NCI-H2196 (cell line): ENCODE results near the gene NCAM1.
A peak's percentile ranks its signal among the peaks of the same experiment; 100 is the strongest.
"Not testable (repeated sequence)": the region's sequence is repeated elsewhere in the genome, so short reads cannot be mapped to it uniquely, and the experiment has no call there.

Source experiments
- DNase-seq: peaks from one replicate; lab custom pipeline; 2025; ENCODE audit not compliant: unreplicated experiment; lab: John Stamatoyannopoulos, UW

Gene NCAM1

GRCh38 chr11:112961146-112961668 lies at the start of gene NCAM1:
NCAM1 (plus strand) TSS chr11:112961420.
- DNase-seq = peak; percentile 95

- DNase-seq = no peak
Observed at GRCh38 chr11:112922606-112923005, 38.6 kb upstream of the NCAM1 start.

GRCh38 chr11:112924836-112925235 lies 36.4 kb upstream of the NCAM1 start:
- not testable (repeated sequence) for DNase-seq

- DNase-seq = no peak
Observed at GRCh38 chr11:112925516-112926310, 35.5 kb upstream of the NCAM1 start.

GRCh38 chr11:112928136-112928535 lies 33.1 kb upstream of the NCAM1 start:
- DNase-seq = no peak

- DNase-seq = no peak
Observed at GRCh38 chr11:112929432-112929831, 31.8 kb upstream of the NCAM1 start.

- no peak for DNase-seq
Observed at GRCh38 chr11:112931703-112932102, 29.5 kb upstream of the NCAM1 start.

GRCh38 chr11:112932593-112932992 lies 28.6 kb upstream of the NCAM1 start:
- DNase-seq = no peak

- no peak for DNase-seq
Observed at GRCh38 chr11:112933970-112934369, 27.2 kb upstream of the NCAM1 start.

- DNase-seq = no peak
Observed at GRCh38 chr11:112941104-112941503, 20.1 kb upstream of the NCAM1 start.

- DNase-seq = no peak
Observed at GRCh38 chr11:112942966-112943643, 18.1 kb upstream of the NCAM1 start.

- DNase-seq = no peak
Observed at GRCh38 chr11:112946866-112947265, 14.4 kb upstream of the NCAM1 start.

- no peak for DNase-seq
Observed at GRCh38 chr11:112949781-112950575, 11.2 kb upstream of the NCAM1 start.

GRCh38 chr11:112958670-112959069 lies 2.5 kb upstream of the NCAM1 start:
- DNase-seq = no peak

GRCh38 chr11:112961751-112962578 lies 745 bp downstream of the NCAM1 start:
- DNase-seq = no peak

GRCh38 chr11:112962579-112963367 lies 1.6 kb downstream of the NCAM1 start:
- DNase-seq = peak; percentile 78

GRCh38 chr11:112963368-112963955 lies 2.2 kb downstream of the NCAM1 start:
- peak; percentile 66 for DNase-seq

- peak; percentile 20 for DNase-seq
Observed at GRCh38 chr11:112965656-112966055, 4.4 kb downstream of the NCAM1 start.

- DNase-seq = no peak
Observed at GRCh38 chr11:112966561-112966960, 5.3 kb downstream of the NCAM1 start.
